HL-60 (cell line): ENCODE results near the gene CD99.

Experiments used
- GABPA ChIP-seq: IDR thresholded peaks from 2 replicates; pipeline ENCODE4 v1.6.1; 2012; ENCODE audit warnings: low read depth
- POLR2AphosphoS5 ChIP-seq: IDR thresholded peaks from 2 replicates; pipeline ENCODE4 v1.6.1; 2012; ENCODE audit warnings: low read depth
- TF ChIP-seq, protein P1 (sequence below): IDR thresholded peaks from one replicate; pipeline ENCODE4 v1.5.1; 2011; ENCODE audit warnings: low read length, control low read depth, inconsistent platforms; ENCODE audit not compliant: insufficient read depth
- TF ChIP-seq, protein P2 (sequence below): IDR thresholded peaks from 2 replicates; pipeline ENCODE4 v1.6.1; 2012; ENCODE audit warnings: low read depth; ENCODE audit not compliant: insufficient replicate concordance

DNA sequence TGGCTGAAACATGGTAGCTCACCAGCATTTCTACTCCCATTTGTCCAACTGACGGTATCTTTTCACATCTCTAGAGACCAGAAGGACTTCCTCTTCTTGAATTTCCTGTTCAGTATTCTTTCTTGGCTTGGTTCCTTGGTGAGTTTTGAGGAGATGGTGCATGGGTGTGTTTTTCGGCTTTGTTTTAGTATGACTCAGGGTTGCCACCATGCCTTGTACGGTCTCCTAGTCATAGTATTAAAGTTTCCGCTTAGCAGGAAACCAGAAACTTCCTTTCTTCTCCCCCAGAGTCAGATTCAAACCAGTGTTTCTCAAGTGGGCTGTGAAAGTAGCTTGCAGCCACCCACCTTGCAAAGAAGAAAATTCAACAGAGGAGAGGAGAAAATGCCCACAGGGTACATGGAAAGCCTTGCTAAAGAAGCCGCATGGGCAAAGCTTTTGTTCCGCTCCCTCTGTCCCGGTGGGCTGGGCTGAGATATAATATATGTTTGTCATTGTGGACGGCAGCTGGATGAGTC, 5.7 kb downstream of the CD99 start:
- TF ChIP-seq, protein P1, sequence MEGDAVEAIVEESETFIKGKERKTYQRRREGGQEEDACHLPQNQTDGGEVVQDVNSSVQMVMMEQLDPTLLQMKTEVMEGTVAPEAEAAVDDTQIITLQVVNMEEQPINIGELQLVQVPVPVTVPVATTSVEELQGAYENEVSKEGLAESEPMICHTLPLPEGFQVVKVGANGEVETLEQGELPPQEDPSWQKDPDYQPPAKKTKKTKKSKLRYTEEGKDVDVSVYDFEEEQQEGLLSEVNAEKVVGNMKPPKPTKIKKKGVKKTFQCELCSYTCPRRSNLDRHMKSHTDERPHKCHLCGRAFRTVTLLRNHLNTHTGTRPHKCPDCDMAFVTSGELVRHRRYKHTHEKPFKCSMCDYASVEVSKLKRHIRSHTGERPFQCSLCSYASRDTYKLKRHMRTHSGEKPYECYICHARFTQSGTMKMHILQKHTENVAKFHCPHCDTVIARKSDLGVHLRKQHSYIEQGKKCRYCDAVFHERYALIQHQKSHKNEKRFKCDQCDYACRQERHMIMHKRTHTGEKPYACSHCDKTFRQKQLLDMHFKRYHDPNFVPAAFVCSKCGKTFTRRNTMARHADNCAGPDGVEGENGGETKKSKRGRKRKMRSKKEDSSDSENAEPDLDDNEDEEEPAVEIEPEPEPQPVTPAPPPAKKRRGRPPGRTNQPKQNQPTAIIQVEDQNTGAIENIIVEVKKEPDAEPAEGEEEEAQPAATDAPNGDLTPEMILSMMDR, result no peak
- TF ChIP-seq, protein P2, sequence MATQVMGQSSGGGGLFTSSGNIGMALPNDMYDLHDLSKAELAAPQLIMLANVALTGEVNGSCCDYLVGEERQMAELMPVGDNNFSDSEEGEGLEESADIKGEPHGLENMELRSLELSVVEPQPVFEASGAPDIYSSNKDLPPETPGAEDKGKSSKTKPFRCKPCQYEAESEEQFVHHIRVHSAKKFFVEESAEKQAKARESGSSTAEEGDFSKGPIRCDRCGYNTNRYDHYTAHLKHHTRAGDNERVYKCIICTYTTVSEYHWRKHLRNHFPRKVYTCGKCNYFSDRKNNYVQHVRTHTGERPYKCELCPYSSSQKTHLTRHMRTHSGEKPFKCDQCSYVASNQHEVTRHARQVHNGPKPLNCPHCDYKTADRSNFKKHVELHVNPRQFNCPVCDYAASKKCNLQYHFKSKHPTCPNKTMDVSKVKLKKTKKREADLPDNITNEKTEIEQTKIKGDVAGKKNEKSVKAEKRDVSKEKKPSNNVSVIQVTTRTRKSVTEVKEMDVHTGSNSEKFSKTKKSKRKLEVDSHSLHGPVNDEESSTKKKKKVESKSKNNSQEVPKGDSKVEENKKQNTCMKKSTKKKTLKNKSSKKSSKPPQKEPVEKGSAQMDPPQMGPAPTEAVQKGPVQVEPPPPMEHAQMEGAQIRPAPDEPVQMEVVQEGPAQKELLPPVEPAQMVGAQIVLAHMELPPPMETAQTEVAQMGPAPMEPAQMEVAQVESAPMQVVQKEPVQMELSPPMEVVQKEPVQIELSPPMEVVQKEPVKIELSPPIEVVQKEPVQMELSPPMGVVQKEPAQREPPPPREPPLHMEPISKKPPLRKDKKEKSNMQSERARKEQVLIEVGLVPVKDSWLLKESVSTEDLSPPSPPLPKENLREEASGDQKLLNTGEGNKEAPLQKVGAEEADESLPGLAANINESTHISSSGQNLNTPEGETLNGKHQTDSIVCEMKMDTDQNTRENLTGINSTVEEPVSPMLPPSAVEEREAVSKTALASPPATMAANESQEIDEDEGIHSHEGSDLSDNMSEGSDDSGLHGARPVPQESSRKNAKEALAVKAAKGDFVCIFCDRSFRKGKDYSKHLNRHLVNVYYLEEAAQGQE, result no peak
- TF ChIP-seq POLR2AphosphoS5 (no peak), GABPA (no peak)
